Liver (tissue), 9 donors: ENCODE measurements around the gene BAHCC1. TPM values are rescaled to one million over a fixed set of nuclear protein-coding genes. Genes with fewer than 3 reads are reported as not detected.

Experiments
- DNase-seq: peaks from one replicate; pipeline ENCODE4 v3.0.0-alpha.2; 2017; ENCODE audit warnings: low spot score
- H3K27ac ChIP-seq, 2 donors: one replicate each; pipeline ENCODE4 v1.7.0; 2013; ENCODE audit warnings: inconsistent platforms in 2 of 2, low read length in 2 of 2, control low read depth in 1 of 2, low read depth in 1 of 2, mild to moderate bottlenecking in 1 of 2
- H3K27me3 ChIP-seq, 4 donors: one replicate each; pipeline versions ENCODE4 v1.6.1 to v1.7.0; 2013; ENCODE audit warnings: low read length in 3 of 4, inconsistent platforms in 1 of 4, mild to moderate bottlenecking in 1 of 4, moderate library complexity in 1 of 4; ENCODE audit not compliant: control insufficient read depth in 4 of 4, insufficient read depth in 4 of 4
- H3K36me3 ChIP-seq, 4 donors: one replicate each; pipeline versions ENCODE4 v1.6.1 to v1.7.0; 2013; ENCODE audit warnings: low read length in 3 of 4, mild to moderate bottlenecking in 3 of 4, low read depth in 1 of 4, moderate library complexity in 1 of 4; ENCODE audit not compliant: control insufficient read depth in 4 of 4, insufficient read depth in 3 of 4
- H3K4me1 ChIP-seq, 4 donors: one replicate each; pipeline versions ENCODE4 v1.6.1 to v1.7.0; 2013; ENCODE audit warnings: low read length in 3 of 4, mild to moderate bottlenecking in 3 of 4, moderate library complexity in 1 of 4; ENCODE audit not compliant: control insufficient read depth in 4 of 4, insufficient read depth in 4 of 4
- H3K4me3 ChIP-seq, 3 donors: one replicate each; pipeline versions ENCODE4 v1.6.1 to v1.7.0; 2013; ENCODE audit warnings: low read length in 3 of 3, control low read depth in 1 of 3, low read depth in 1 of 3, mild to moderate bottlenecking in 1 of 3
- H3K9ac ChIP-seq, 2 donors: one replicate each; pipeline ENCODE4 v1.7.0; 2013; ENCODE audit warnings: low read length in 2 of 2, mild to moderate bottlenecking in 2 of 2, moderate library complexity in 2 of 2, control low read depth in 1 of 2, low read depth in 1 of 2
- H3K9me3 ChIP-seq, 4 donors: one replicate each; pipeline versions ENCODE4 v1.6.1 to v1.7.0; 2013; ENCODE audit warnings: low read length in 3 of 4; ENCODE audit not compliant: control insufficient read depth in 4 of 4
- EGR1 ChIP-seq, 2 donors: IDR thresholded peaks; 2 replicates each; pipeline ENCODE4 v1.6.1; 2016 to 2018; ENCODE audit warnings: antibody characterized with exemption in 2 of 2, low read depth in 2 of 2
- FOXA1 ChIP-seq: IDR thresholded peaks from 2 replicates; pipeline ENCODE4 v1.6.1; 2016; ENCODE audit warnings: antibody characterized with exemption
- FOXA2 ChIP-seq: IDR thresholded peaks from 2 replicates; pipeline ENCODE4 v1.6.1; 2016; ENCODE audit warnings: antibody characterized with exemption
- HNF4A ChIP-seq, 2 donors: conservative IDR thresholded peaks; 2 replicates each; pipeline ENCODE4 v1.6.1; 2016; ENCODE audit warnings: antibody characterized with exemption in 2 of 2, mild to moderate bottlenecking in 2 of 2
- HNF4G ChIP-seq: IDR thresholded peaks from 2 replicates; pipeline ENCODE4 v1.6.1; 2016; ENCODE audit warnings: antibody characterized with exemption
- JUND ChIP-seq, 2 donors: IDR thresholded peaks; 2 replicates each; pipeline ENCODE4 v1.6.1; 2016; ENCODE audit warnings: antibody characterized with exemption in 2 of 2
- NR2F2 ChIP-seq: IDR thresholded peaks from 2 replicates; pipeline ENCODE4 v1.6.1; 2016; ENCODE audit warnings: antibody characterized with exemption
- RAD21 ChIP-seq, 2 donors: IDR thresholded peaks; 2 replicates each; pipeline ENCODE4 v1.6.1; 2016; ENCODE audit warnings: antibody characterized with exemption in 2 of 2, mild to moderate bottlenecking in 2 of 2
- SP1 ChIP-seq: IDR thresholded peaks from 2 replicates; pipeline ENCODE4 v1.6.1; 2018; ENCODE audit warnings: antibody characterized with exemption, mild to moderate bottlenecking
- TAF1 ChIP-seq: conservative IDR thresholded peaks from 2 replicates; pipeline ENCODE4 v1.6.1; 2016; ENCODE audit warnings: antibody characterized with exemption, mild to moderate bottlenecking
- WGBS: extraction: QIAGEN DNeasy Blood & Tissue Kit; methylation state at CpG from one replicate; pipeline ENCODE4 v1.1.7; 2013; 5-methylcytosine and 5-hydroxymethylcytosine counted together
- polyA plus RNA-seq, 2 donors: library from polyadenylated mRNA; stranded (reverse) in 1 of 2; unstranded in 1 of 2; fragments of 200-250 nt in 1 of 2; fragments of >200 nt in 1 of 2; fragmentation: Nextera tagmentation in 1 of 2; extraction: Ambion mirVana in 1 of 2; gene quantifications; one replicate each; pipeline versions ENCODE4 v1.2.1 to v1.2.3, GENCODE V29; 2013 to 2015
- total RNA-seq, 2 donors: library from RNA; depleted of rRNA; stranded (reverse); fragments of >200 nt; gene quantifications; one replicate each; pipeline ENCODE4 v1.2.3, GENCODE V29; 2014
- TF ChIP-seq, protein P1 (sequence below): IDR thresholded peaks from 2 replicates; pipeline ENCODE4 v1.6.1; 2016; ENCODE audit warnings: antibody characterized with exemption
- TF ChIP-seq, protein P2 (sequence below): fragments of 150-350 bp; IDR thresholded peaks from 2 replicates; pipeline ENCODE4 v1.5.1; 2017; ENCODE audit warnings: improper control_type of control experiment, low read depth, low read length; ENCODE audit not compliant: missing input control
- TF ChIP-seq, protein P3 (sequence below): IDR thresholded peaks from 2 replicates; pipeline ENCODE4 v1.6.1; 2016; ENCODE audit warnings: antibody characterized with exemption, mild to moderate bottlenecking
- TF ChIP-seq, protein P4 (sequence below): IDR thresholded peaks from 2 replicates; pipeline ENCODE4 v1.6.1; 2016; ENCODE audit warnings: antibody characterized with exemption
- TF ChIP-seq, protein P5 (sequence below): IDR thresholded peaks from 2 replicates; pipeline ENCODE4 v1.6.1; 2016; ENCODE audit warnings: antibody characterized with exemption
- donor health status: healthy.
- donor health status: healthy.
- donor health status: healthy.
- donor health status: healthy.
- donor health status: healthy.

BAHCC1 gene
- total and polyA plus RNA-seq, 4 donors, result 0.76 to 3.9 (median 2.5) TPM

DNA sequence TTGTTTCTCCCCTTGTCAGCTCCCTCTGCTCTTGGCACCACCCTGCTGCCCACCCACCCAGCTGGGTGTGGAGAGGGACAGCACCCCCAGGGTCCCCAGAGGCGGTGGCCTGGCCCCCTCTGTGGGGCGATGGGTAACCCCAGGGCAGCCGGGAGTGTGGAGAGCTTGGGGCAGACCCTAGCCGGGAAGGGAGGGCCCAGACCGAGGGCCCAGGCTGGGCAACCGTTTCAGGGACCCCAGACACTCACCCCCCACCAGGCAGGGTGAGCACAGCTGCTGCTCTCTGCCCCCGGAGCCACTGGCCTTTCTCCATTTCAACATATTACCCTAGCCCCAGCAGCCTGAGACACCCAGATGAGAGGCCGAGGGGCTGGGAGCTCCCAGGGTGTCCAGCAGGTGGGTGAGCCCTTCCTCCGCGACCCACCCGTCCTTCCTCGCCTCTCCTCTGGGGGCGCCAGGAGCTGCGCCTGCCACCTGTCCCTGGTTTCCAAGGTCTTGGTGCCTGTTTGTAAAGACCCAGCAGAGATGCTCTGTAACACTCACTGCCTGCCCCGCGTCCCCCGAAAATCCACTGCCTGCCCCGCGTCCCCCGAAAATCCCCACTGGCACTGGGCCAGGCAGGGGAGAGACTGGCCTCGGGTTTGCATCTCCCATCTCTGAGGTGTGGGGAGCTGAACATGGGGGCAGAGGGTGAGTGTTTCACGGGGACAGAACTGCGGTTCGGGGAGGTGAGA, 45.4 kb downstream of the BAHCC1 start:
- Histone ChIP-seq H3K9me3 (no peaks in the 10 kb centered on the region), H3K4me1 (peaks cover 0 to 1% (median 0%) of the 10 kb centered on the region in 4 donors), H3K27ac (no peak overlapping the region), H3K9ac (no peak overlapping the region), H3K36me3 (no peaks in the 10 kb centered on the region), H3K4me3 (no peak overlapping the region), H3K27me3 (no peaks in the 10 kb centered on the region)
- DNase-seq, result no peak
- WGBS, result 88% methylated on average over 24 of the region's 24 CpGs
- TF ChIP-seq SP1, result no peak
- TF ChIP-seq RAD21 (IDR thresholded peaks at IDR 0.05), result peak in 1 of 2 donors; percentile 35
- no peak for TF ChIP-seq TAF1
- TF ChIP-seq, protein P1, sequence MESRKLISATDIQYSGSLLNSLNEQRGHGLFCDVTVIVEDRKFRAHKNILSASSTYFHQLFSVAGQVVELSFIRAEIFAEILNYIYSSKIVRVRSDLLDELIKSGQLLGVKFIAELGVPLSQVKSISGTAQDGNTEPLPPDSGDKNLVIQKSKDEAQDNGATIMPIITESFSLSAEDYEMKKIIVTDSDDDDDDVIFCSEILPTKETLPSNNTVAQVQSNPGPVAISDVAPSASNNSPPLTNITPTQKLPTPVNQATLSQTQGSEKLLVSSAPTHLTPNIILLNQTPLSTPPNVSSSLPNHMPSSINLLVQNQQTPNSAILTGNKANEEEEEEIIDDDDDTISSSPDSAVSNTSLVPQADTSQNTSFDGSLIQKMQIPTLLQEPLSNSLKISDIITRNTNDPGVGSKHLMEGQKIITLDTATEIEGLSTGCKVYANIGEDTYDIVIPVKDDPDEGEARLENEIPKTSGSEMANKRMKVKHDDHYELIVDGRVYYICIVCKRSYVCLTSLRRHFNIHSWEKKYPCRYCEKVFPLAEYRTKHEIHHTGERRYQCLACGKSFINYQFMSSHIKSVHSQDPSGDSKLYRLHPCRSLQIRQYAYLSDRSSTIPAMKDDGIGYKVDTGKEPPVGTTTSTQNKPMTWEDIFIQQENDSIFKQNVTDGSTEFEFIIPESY, result no peak
- TF ChIP-seq, protein P2, sequence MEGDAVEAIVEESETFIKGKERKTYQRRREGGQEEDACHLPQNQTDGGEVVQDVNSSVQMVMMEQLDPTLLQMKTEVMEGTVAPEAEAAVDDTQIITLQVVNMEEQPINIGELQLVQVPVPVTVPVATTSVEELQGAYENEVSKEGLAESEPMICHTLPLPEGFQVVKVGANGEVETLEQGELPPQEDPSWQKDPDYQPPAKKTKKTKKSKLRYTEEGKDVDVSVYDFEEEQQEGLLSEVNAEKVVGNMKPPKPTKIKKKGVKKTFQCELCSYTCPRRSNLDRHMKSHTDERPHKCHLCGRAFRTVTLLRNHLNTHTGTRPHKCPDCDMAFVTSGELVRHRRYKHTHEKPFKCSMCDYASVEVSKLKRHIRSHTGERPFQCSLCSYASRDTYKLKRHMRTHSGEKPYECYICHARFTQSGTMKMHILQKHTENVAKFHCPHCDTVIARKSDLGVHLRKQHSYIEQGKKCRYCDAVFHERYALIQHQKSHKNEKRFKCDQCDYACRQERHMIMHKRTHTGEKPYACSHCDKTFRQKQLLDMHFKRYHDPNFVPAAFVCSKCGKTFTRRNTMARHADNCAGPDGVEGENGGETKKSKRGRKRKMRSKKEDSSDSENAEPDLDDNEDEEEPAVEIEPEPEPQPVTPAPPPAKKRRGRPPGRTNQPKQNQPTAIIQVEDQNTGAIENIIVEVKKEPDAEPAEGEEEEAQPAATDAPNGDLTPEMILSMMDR, result peak; percentile 11

DNA sequence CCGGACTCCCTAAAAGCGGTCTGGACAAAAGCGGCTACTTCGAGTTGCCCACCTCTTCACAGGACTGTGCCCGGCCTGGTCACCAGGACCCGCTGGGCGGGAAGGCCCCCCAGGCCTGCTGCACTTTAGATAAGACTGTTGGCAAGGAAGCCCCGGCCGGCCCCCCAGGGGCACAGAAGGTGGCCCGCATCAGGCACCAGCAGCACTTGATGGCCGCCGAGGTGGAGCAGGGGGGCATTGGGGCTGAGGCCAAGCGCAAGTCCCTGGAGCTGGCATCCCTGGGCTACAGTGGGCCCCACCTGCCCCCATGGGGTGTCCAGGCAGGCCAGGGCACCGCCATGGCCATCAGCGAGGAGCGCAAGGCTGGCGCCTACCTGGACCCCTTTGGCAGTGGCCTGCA, 47.5 kb downstream of the BAHCC1 start:
- Histone ChIP-seq H3K4me3 (no peak overlapping the region), H3K27ac (no peak overlapping the region), H3K9ac (no peak overlapping the region), H3K27me3 (no peaks in the 10 kb centered on the region), H3K36me3 (no peaks in the 10 kb centered on the region), H3K4me1 (no peaks in the 10 kb centered on the region), H3K9me3 (no peaks in the 10 kb centered on the region)
- no peak for DNase-seq
- TF ChIP-seq RAD21 (IDR thresholded peaks at IDR 0.05), result no peak
- TF ChIP-seq, protein P1, result no peak
- no peak for TF ChIP-seq EGR1 (IDR thresholded peaks at IDR 0.05; ENCODE audit: low read depth in 2 of 2)
- TF ChIP-seq, protein P2, result no peak
- TF ChIP-seq NR2F2, result no peak
- no peak for TF ChIP-seq HNF4A (conservative IDR thresholded peaks at IDR 0.05)
- no peak for TF ChIP-seq JUND (IDR thresholded peaks at IDR 0.05)
- TF ChIP-seq, protein P3, sequence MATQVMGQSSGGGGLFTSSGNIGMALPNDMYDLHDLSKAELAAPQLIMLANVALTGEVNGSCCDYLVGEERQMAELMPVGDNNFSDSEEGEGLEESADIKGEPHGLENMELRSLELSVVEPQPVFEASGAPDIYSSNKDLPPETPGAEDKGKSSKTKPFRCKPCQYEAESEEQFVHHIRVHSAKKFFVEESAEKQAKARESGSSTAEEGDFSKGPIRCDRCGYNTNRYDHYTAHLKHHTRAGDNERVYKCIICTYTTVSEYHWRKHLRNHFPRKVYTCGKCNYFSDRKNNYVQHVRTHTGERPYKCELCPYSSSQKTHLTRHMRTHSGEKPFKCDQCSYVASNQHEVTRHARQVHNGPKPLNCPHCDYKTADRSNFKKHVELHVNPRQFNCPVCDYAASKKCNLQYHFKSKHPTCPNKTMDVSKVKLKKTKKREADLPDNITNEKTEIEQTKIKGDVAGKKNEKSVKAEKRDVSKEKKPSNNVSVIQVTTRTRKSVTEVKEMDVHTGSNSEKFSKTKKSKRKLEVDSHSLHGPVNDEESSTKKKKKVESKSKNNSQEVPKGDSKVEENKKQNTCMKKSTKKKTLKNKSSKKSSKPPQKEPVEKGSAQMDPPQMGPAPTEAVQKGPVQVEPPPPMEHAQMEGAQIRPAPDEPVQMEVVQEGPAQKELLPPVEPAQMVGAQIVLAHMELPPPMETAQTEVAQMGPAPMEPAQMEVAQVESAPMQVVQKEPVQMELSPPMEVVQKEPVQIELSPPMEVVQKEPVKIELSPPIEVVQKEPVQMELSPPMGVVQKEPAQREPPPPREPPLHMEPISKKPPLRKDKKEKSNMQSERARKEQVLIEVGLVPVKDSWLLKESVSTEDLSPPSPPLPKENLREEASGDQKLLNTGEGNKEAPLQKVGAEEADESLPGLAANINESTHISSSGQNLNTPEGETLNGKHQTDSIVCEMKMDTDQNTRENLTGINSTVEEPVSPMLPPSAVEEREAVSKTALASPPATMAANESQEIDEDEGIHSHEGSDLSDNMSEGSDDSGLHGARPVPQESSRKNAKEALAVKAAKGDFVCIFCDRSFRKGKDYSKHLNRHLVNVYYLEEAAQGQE, result no peak
- no peak for TF ChIP-seq FOXA2
- no peak for TF ChIP-seq HNF4G
- TF ChIP-seq, protein P4, sequence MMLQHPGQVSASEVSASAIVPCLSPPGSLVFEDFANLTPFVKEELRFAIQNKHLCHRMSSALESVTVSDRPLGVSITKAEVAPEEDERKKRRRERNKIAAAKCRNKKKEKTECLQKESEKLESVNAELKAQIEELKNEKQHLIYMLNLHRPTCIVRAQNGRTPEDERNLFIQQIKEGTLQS, result no peak
- TF ChIP-seq, protein P5, sequence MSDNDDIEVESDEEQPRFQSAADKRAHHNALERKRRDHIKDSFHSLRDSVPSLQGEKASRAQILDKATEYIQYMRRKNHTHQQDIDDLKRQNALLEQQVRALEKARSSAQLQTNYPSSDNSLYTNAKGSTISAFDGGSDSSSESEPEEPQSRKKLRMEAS, result no peak
- TF ChIP-seq FOXA1, result no peak
- WGBS, result 98% methylated on average over 17 of the region's 17 CpGs
